Colon (tissue), 2 donors: ENCODE data around the gene CRNKL1.
"Not testable (repeated sequence)": the region's sequence is repeated elsewhere in the genome, so short reads cannot be mapped to it uniquely, and the experiment has no call there.

Experiments
- FAIRE-seq: peaks from 2 replicates; lab custom pipeline; 2012; peaks lifted over from hg19 to GRCh38; lab: Jason Lieb, UNC
- donor health status: control.
- donor health status: control.

The CRNKL1 gene

GRCh38 chr20:20005342-20005741 is 46.9 kb downstream of the CRNKL1 start:
- no peak for FAIRE-seq

GRCh38 chr20:20003955-20004322 is 48.3 kb downstream of the CRNKL1 start:
- not testable (repeated sequence) for FAIRE-seq

- no peak for FAIRE-seq
Observed at GRCh38 chr20:20003031-20003954, 49.0 kb downstream of the CRNKL1 start.

GRCh38 chr20:20002101-20002998 is 49.9 kb downstream of the CRNKL1 start:
- no peak for FAIRE-seq

GRCh38 chr20:20000211-20000968 is 51.9 kb downstream of the CRNKL1 start:
- FAIRE-seq = no peak

GRCh38 chr20:19998990-19999705 is 53.1 kb downstream of the CRNKL1 start:
- FAIRE-seq = no peak

GRCh38 chr20:19996917-19997316 is 55.3 kb downstream of the CRNKL1 start:
- no peak for FAIRE-seq

- FAIRE-seq = no peak
Observed at GRCh38 chr20:19996222-19996621, 56.0 kb downstream of the CRNKL1 start.

- no peak for FAIRE-seq
Observed at GRCh38 chr20:19995220-19995863, 56.9 kb downstream of the CRNKL1 start.

- no peak for FAIRE-seq
Observed at GRCh38 chr20:19993958-19994669, 58.2 kb downstream of the CRNKL1 start.

GRCh38 chr20:19992996-19993908 is 59.0 kb downstream of the CRNKL1 start:
- no peak for FAIRE-seq

GRCh38 chr20:19991854-19992253 is 60.4 kb downstream of the CRNKL1 start:
- no peak for FAIRE-seq

GRCh38 chr20:19991308-19991707 is 61.0 kb downstream of the CRNKL1 start:
- FAIRE-seq = no peak

- no peak for FAIRE-seq
Observed at GRCh38 chr20:19990850-19991249, 61.4 kb downstream of the CRNKL1 start.

- FAIRE-seq = no peak
Observed at GRCh38 chr20:19987046-19987445, 65.2 kb downstream of the CRNKL1 start.

GRCh38 chr20:19986419-19986818 is 65.8 kb downstream of the CRNKL1 start:
- FAIRE-seq = no peak
